NCI-H2107 treated with DMSO at 0.1 percent for 48 hours (cell line): ENCODE results near the gene MED14.

Experiments used
- DNase-seq: peaks from one replicate; lab custom pipeline; 2025; ENCODE audit not compliant: unreplicated experiment; lab: John Stamatoyannopoulos, UW

MED14 gene

DNA sequence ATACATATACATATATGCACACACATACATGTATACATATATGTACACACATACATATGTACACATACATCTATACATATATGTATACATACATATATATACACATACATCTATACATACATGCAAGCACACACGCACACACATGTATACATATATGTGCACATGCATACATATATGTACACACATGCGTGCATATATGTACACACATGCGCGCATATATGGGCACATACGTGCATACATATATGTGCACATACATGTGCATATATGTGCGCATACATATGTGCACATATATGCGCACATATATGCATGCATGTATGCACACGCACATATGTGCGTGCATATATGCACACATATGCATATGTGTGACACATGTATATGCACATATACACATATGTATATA, 119.4 kb downstream of the MED14 start:
- DNase-seq: no peak

DNA sequence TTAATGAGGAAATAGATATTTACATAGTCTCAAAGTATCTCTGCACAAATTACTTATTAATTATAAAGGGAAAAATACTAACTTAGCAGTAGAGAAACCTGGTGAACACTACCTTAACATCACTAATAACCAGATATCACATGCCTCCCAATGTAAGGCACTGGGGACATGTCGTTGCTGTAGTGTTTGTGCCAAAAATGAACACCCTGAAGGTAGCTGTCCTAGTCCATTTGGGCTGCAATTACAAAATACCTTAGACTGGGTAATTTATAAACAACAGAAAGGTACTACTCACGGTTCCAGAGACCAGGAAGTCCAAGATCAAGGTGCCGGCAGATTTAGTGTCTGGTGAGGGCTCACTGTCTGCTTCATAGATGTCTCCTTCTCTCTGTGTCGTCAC, 122.8 kb downstream of the MED14 start:
- no peak for DNase-seq

DNA sequence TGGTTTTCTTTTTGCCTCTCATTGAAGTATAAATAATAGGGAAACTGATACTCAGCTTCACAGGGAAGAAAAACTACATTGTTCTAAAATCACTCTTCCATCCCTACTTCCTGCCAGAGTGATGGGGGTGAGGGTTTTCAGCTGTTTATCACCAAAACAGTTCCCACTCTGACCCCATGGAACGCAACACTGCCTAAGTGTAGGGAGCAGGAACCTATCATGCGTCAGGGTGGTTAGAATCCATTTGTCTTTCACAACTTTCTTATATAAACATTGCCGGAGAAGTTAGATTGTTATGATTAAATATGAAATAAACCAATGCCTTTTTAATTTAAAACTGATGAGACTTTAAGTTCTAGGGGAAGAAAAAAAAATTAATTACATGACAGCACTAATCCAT, 128.0 kb downstream of the MED14 start:
- no peak for DNase-seq

DNA sequence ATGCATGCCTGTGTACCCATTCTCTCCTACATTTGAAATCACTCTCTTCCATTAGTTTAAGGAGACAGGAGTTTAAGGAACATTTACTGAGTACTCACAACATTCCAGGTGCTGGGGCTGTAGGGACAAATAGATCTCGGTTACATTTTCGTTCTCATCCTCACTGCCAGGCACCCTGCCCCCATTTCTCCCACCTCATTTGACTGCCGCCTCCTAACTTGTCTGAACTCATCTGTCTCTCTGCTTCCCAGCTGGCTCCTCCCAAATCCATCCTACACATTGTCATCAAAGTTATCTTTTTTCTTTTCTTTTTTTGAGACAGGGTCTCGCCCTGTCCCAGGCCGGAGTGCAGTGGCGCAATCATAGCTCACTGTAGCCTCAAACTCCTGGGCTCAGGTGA, 131.9 kb downstream of the MED14 start:
- no peak for DNase-seq
